HL-60/S4 treated with phorbol 12-myristate 13-acetate at 8.2 ng/mL for 4 days and 3 days (cell line): ENCODE results near the gene RAB11A.

ENCODE experiments used
- in situ Hi-C: fragments of 300-500 bp; cut with MboI; formaldehyde crosslinking; loops from 2 replicates; pipeline ENCODE4 v1.15.0; 2022; ENCODE audit warnings: low sequenced_read_pairs

Gene RAB11A

DNA sequence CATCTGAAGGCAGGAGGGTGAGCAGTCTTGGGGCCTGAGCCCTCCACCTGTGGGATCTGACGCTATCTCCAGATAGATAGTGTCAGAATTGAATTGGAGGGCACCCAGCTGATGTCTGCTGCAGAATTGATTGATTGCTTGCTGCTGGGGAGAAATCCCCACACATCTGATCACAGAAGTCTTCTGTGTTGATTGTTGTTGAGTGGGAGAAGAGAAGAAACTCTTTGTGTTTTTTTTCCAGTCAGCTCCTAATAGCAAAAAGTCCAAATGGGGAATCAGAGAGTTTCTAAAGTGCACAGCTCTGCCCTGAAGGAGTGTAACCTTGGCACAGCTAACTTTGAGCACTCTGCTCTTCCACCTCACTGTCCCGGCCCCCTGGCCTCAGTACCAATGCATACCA lies 66.1 kb downstream of the RAB11A start:
- in situ Hi-C loops: no loop called here

DNA sequence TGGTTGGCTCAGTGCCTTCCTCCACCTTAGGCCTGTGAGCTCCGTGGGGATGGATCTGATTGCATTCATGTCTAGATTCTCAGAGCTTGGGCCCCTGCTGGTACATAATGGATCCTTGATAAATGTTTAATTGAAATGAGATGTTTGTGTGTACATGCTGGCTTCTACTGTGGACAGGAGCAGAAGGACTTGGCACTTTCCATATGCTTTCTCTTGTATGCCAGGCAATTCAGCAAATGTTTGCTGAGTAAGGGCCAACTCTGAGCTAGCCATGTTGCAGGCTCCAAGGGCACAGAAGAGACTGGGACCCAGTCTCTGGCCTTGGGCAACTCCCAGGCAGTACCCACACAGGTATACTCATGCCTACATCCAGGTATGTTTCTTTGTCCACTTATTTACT lies 67.0 kb downstream of the RAB11A start:
- in situ Hi-C loops: no loop called here

DNA sequence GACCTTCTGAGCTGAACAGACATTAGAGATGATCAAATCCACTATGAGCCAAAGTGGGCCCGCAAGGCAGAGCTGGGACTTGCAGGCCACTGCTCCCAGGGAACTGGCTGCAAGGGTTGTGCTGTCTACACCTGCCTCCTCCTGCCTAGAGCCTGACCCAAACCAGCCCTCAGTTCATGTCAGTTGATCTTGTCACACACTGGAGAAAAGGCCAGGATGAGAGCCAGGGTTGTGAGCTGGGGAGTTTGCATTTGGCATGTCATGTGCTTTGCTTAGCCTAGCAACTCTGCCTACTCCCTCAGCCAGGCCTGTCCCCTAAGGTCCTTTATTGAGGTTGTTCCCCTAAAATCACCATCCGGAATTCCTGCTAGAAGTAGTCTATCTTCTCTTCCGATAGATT lies 67.8 kb downstream of the RAB11A start:
- in situ Hi-C loops: no loop called here

DNA sequence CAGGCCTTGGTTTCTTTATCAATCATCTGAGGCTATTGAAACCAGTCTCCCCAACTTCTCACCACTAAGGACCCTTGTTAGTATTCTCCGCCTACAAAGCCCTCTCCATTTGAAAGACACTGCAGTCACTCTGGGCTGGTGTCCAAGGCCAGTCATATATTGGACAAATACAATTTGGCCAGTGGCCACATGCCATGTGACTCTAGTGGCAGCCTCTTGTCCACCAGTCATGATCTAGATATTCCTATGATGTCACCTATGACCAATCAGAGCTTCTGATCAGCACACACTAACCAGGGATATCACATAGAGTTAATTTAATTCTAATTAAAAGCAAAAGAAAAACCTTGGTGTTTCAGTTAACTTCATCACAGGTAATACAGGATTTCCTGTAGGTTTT lies 68.2 kb downstream of the RAB11A start:
- in situ Hi-C loops: no loop called here

DNA sequence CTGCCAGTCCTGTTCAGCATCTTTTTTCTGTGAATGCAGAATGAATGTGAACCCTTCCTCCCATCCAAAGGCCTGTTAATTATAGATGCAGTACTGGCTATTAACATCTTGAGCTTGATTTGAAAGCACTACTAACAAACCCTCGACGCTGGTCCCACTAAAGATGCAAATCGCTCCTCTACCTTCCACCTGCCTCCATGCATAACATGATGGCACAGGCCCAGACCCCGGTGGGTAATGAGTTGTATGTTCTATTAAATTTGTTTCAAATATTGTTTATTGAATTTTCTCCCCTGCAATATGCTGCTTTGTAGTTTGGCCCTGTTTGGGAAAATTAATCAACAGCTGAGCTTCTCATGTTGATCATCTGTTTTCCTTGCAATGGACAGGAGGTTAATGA lies 69.3 kb downstream of the RAB11A start:
- in situ Hi-C loops: no loop called here

DNA sequence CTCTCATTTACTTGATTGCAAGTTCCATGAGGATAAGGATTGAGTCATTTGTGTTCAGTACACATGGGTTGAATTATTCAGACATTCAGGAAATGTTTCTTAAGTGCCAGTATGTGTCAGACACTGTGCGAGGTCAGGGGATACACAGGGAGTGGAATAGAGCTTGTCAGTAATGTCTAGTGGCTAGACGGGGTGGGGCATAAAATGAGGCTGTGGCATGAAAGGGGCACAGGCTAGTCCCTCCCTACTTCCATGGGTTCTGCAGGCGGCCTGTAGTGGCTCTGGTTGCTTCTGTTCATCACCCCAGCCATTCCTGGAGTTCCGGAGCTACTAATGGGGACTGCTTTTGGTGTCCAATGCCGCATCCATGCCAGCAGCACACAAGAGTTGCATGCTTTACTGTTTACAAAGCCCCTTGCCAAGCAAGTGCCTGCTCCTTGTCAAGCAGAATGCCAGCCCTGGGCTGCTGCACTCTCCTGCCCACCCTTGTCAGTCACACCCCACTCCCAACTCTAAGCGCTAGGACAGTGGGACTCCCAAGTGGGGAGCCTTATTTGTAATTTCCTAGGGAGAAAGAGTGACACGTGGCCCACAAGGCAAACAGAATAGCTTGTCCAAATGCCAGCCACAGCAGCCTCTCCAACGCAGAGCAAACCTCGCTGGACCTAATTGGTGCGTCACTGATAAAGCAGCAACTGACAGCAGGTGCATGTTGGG lies 70.8 kb downstream of the RAB11A start:
- in situ Hi-C loops: no loop called here

DNA sequence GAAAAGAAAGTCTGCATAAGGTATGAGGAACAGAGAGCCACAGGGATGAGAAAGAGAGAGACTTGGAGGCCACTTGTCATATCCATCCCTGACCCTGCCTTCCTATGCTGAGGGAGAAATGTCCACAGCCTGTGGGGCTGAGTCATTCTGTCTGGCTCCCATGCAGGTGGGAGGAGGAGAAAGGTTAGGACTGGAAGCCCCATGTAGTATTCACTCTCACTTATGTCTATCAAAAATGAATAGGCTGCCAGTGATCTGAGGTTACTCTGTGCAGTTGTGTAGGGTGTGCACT lies 71.3 kb downstream of the RAB11A start:
- in situ Hi-C loops: no loop called here
